ENCODE results near the gene KDM2B.
A peak's percentile ranks its signal among the peaks of the same experiment; 100 is the strongest.

KDM2B gene

DNA sequence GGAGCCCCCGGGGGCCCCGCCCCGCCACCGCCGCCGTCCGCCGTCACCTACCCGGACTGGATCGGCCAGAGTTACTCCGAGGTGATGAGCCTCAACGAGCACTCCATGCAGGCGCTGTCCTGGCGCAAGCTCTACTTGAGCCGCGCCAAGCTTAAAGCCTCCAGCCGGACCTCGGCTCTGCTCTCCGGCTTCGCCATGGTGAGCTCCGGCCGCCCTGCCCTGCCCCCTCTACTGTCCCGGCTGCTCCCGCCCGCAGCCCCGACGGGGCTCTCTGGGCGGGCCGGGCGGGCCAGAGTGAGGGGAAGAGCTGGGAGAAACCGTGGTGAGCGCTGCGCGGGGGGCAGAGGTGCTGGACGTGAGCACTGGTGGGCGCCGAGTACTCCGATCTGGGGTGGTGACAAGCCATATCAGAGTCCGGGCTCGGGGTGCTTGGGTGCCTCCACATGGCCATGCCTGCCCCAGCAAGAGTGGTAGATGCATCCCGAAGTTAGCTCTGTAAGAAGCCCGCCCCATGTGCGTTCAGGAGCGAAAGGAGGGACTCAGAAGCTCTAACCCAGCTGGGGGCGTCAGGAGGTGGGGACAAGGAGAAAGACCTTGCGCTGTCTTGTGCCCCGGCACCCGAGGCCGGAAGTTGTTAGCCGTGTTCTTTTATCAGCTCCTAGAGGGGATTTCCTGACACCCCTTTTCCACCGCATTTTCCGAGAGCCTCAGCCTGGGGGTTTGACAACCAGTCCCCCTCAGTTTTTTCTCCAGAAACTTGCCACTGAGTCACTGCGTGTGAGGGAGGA, 46.2 kb upstream of the KDM2B start:
- Histone ChIP-seq H3K4me3 (ENCODE audit: low read depth, low read length, poor library complexity, severe bottlenecking) (peak overlapping the region; percentile 78), H3K4me2 (ENCODE audit: low read length) (peak overlapping the region; percentile 84), H3K9ac (ENCODE audit: low read length) (peak overlapping the region; percentile 77), H3F3A (ENCODE audit: insufficient read depth, low read length) (no peaks in the 10 kb centered on the region), H4K20me1 (ENCODE audit: insufficient read depth, low read length) (no peaks in the 10 kb centered on the region), H3K27me3 (ENCODE audit: insufficient read depth, low read length) (no peaks in the 10 kb centered on the region), H3K36me3 (ENCODE audit: insufficient read depth, low read length) (peaks cover 5% of the 10 kb centered on the region; the same call in 1 of the 2 replicates), H3K9me2 (ENCODE audit: low read depth, low read length) (no peaks in the 10 kb centered on the region), H3K27ac (ENCODE audit: low read depth, low read length, poor library complexity, severe bottlenecking) (peak overlapping the region; percentile 39), H3K79me2 (ENCODE audit: insufficient read depth, low read length) (no peaks in the 10 kb centered on the region), H3K9me3 (ENCODE audit: low read length) (no peaks in the 10 kb centered on the region), H3K4me1 (ENCODE audit: insufficient read depth, low read length, severe bottlenecking) (peaks cover 38% of the 10 kb centered on the region), H2AFZ (ENCODE audit: low read length) (no peak overlapping the region)
- TF ChIP-seq, protein P1, sequence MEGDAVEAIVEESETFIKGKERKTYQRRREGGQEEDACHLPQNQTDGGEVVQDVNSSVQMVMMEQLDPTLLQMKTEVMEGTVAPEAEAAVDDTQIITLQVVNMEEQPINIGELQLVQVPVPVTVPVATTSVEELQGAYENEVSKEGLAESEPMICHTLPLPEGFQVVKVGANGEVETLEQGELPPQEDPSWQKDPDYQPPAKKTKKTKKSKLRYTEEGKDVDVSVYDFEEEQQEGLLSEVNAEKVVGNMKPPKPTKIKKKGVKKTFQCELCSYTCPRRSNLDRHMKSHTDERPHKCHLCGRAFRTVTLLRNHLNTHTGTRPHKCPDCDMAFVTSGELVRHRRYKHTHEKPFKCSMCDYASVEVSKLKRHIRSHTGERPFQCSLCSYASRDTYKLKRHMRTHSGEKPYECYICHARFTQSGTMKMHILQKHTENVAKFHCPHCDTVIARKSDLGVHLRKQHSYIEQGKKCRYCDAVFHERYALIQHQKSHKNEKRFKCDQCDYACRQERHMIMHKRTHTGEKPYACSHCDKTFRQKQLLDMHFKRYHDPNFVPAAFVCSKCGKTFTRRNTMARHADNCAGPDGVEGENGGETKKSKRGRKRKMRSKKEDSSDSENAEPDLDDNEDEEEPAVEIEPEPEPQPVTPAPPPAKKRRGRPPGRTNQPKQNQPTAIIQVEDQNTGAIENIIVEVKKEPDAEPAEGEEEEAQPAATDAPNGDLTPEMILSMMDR (IDR thresholded peaks at IDR 0.05; ENCODE audit: low read length), result no peak; the same call in 1 of the 2 replicates
- no peak for TF ChIP-seq EZH2 (IDR thresholded peaks at IDR 0.05; ENCODE audit: borderline replicate concordance, low read length)

DNA sequence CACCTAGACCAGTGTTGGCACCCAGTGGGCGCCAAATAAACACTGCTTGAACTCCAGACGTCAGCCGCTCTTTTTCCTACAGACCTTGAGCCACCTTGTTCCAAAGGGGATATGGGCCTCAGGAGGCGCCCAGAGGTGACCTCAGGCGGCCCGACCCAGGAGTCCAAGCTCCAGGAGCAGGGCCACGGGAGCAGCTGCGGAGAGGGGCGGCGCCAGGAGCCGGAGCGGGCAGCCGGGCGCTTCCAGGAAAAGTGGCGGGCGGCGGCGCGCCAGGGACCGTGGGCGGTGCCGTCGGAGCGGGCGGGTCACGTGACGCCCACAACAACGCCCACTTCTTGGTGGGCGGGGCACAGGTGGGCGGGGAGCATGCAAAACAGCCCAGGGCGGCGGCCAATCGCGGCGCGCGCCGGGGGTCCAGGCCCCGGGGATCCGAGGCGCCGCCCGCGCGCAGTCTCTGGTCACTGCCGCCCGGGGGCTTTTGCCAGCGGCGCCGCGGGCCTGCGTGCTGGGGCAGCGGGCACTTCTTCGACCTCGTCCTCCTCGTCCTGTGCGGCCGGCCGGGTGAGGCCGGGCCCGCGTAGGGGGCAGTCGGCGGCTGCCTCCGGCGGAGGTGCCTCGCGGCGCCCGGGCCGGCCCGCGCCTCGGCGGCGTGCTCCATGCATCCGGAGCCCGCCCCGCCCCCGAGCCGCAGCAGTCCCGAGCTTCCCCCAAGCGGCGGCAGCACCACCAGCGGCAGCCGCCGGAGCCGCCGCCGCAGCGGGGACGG, 45.4 kb upstream of the KDM2B start, which contains the start of gene ORAI1:
Gene ORAI1, plus strand, starts transcription at position 444 of the 766 bp plus-strand sequence.
- Histone ChIP-seq H3K4me1 (ENCODE audit: insufficient read depth, low read length, severe bottlenecking) (peaks cover 37% of the 10 kb centered on the region), H3K9me3 (ENCODE audit: low read length) (no peaks in the 10 kb centered on the region), H3K4me3 (ENCODE audit: low read depth, low read length, poor library complexity, severe bottlenecking) (peak within 1 kb of the TSS; percentile 78), H3K27ac (ENCODE audit: low read depth, low read length, poor library complexity, severe bottlenecking) (peak within 1 kb of the TSS; percentile 39), H3K9ac (ENCODE audit: low read length) (peak within 1 kb of the TSS; percentile 77), H4K20me1 (ENCODE audit: insufficient read depth, low read length) (no peaks in the 10 kb centered on the region), H3K79me2 (ENCODE audit: insufficient read depth, low read length) (no peaks in the 10 kb centered on the region), H3K36me3 (ENCODE audit: insufficient read depth, low read length) (peaks cover 5% of the 10 kb centered on the region; the same call in 1 of the 2 replicates), H3K9me2 (ENCODE audit: low read depth, low read length) (no peaks in the 10 kb centered on the region), H3F3A (ENCODE audit: insufficient read depth, low read length) (no peaks in the 10 kb centered on the region), H3K4me2 (ENCODE audit: low read length) (peak within 1 kb of the TSS; percentile 84), H3K27me3 (ENCODE audit: insufficient read depth, low read length) (no peaks in the 10 kb centered on the region), H2AFZ (ENCODE audit: low read length) (peak within 1 kb of the TSS; percentile 58; the same call in 1 of the 2 replicates)
- TF ChIP-seq, protein P1 (IDR thresholded peaks at IDR 0.05; ENCODE audit: low read length), result no peak
- no peak for TF ChIP-seq EZH2 (IDR thresholded peaks at IDR 0.05; ENCODE audit: borderline replicate concordance, low read length)

DNA sequence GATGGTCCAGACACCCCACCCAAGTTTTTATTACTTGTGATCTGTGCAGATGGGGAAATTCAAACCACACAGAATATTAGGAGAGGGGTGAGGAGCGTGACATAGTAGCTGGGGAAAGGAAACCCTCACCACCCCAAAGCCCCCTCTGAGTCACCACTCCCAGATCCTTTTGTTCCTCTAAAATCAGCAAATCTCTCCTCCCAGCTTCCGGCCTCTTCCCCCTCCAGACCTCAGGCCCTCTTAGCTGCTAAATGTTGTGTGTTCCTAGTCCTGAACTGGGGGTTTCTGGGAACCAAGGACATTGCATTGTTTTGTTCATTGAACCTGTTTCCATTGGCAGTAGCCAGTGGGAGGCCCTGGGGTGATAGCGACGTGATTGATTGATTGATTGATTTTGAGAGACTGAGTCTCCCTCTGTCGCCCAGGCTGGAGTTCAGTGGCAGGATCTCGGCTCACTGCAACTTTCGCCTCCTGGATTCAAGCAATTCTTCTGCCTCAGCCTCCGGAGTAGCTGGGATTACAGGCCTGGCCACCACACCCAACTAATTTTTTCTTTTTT, 39.6 kb upstream of the KDM2B start:
- H3K27ac ChIP-seq (ENCODE audit: low read depth, low read length, poor library complexity, severe bottlenecking), result no peak overlapping the region
- no peaks in the 10 kb centered on the region for H3F3A ChIP-seq (ENCODE audit: insufficient read depth, low read length)
- H3K4me1 ChIP-seq (ENCODE audit: insufficient read depth, low read length, severe bottlenecking), result peaks cover 7% of the 10 kb centered on the region
- no peak overlapping the region for H3K4me3 ChIP-seq (ENCODE audit: low read depth, low read length, poor library complexity, severe bottlenecking)
- H3K79me2 ChIP-seq (ENCODE audit: insufficient read depth, low read length), result no peaks in the 10 kb centered on the region
- no peak overlapping the region for H3K4me2 ChIP-seq (ENCODE audit: low read length)
- H3K9me3 ChIP-seq (ENCODE audit: low read length), result no peaks in the 10 kb centered on the region
- TF ChIP-seq, protein P1 (IDR thresholded peaks at IDR 0.05; ENCODE audit: low read length), result no peak
- TF ChIP-seq EZH2 (IDR thresholded peaks at IDR 0.05; ENCODE audit: borderline replicate concordance, low read length), result no peak
- no peaks in the 10 kb centered on the region for H3K27me3 ChIP-seq (ENCODE audit: insufficient read depth, low read length)
- H3K9ac ChIP-seq (ENCODE audit: low read length), result no peak overlapping the region
- H4K20me1 ChIP-seq (ENCODE audit: insufficient read depth, low read length), result no peaks in the 10 kb centered on the region
- H3K9me2 ChIP-seq (ENCODE audit: low read depth, low read length), result no peaks in the 10 kb centered on the region
- no peak overlapping the region for H2AFZ ChIP-seq (ENCODE audit: low read length)
- H3K36me3 ChIP-seq (ENCODE audit: insufficient read depth, low read length), result no peaks in the 10 kb centered on the region
